AG04450 (cell line): ENCODE data around the gene KLHL29. TPM values are rescaled to one million over a fixed set of nuclear protein-coding genes. Genes with fewer than 3 reads are reported as not detected.

Experiments used
- CTCF ChIA-PET: fragments of 300-600, 350-600 bp; formaldehyde crosslinking; extraction: SDS; loops from one replicate; lab custom pipeline; 2022; ENCODE audit warnings: antibody characterized with exemption, inconsistent platforms; lab: Charles Lee
- POLR2A ChIA-PET: fragments of 350-600 bp; formaldehyde crosslinking; extraction: SDS; loops from one replicate; lab custom pipeline; 2021; ENCODE audit warnings: antibody characterized with exemption, inconsistent platforms; lab: Yijun Ruan, JAX
- DNase-seq: peaks from one replicate; pipeline ENCODE4 v3.0.0-alpha.2; 2011; ENCODE audit warnings: low read depth, low spot score
- H3K27ac ChIP-seq: one replicate; pipeline ENCODE4 v1.5.1; 2012; ENCODE audit warnings: low read depth, low read length, control low read depth
- H3K27me3 ChIP-seq: one replicate; pipeline ENCODE4 v1.6.0; 2012; ENCODE audit warnings: low read length; ENCODE audit not compliant: control insufficient read depth, insufficient read depth
- H3K4me3 ChIP-seq: 2 replicates; pipeline ENCODE4 v1.5.1; 2011; ENCODE audit warnings: mild to moderate bottlenecking, low read depth, low read length, control low read depth
- H3K9me3 ChIP-seq: 2 replicates; pipeline ENCODE4 v1.5.1; 2012; ENCODE audit warnings: low read length; ENCODE audit not compliant: control insufficient read depth, insufficient read depth
- polyA plus RNA-seq: library from polyadenylated mRNA; depleted of rRNA; stranded (reverse); fragments of >200 nt; gene quantifications from 2 replicates; pipeline ENCODE4 v1.2.3, GENCODE V29; 2011
- TF ChIP-seq, protein P1 (sequence below): IDR thresholded peaks from 2 replicates; pipeline ENCODE4 v1.5.1; 2011; ENCODE audit warnings: low read depth, low read length, control low read depth, inconsistent platforms

Gene KLHL29
- polyA plus RNA-seq, 1 experiment, result 3.6 TPM

DNA sequence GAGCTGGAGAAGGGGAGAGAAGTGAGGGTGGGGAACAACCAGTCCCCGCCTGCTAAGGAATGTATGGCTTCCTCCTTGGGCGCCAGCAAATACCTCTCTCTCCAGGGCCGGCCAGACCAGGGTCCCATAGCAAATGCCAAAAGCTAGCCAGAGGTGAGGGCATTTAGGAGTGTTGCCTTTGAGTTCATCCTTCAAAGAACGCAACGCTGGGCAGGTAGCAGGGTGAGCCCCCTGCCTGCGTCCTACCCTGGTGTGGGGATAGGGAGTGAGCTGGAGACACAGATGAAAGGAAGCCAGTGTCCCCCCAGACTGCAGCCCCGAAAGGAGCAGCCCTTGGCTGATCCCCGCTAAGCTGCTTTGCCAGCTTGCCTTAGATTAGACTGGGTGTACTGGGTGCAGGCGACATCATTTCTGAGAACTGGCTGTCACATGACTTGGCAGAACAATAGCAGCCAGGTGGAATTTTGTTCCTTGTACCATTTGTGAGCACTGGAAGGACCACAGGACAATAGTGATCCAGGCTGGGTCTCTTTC is 40.4 kb downstream of the KLHL29 start:
- Histone ChIP-seq H3K27ac (peak overlapping the region; percentile 80), H3K9me3 (peaks cover 4% of the 10 kb centered on the region; the same call in 1 of the 2 replicates), H3K27me3 (no peaks in the 10 kb centered on the region), H3K4me3 (no peak overlapping the region)
- DNase-seq, result no peak
- ChIA-PET POLR2A (no interaction called here), CTCF (no interaction called here)
- TF ChIP-seq, protein P1, sequence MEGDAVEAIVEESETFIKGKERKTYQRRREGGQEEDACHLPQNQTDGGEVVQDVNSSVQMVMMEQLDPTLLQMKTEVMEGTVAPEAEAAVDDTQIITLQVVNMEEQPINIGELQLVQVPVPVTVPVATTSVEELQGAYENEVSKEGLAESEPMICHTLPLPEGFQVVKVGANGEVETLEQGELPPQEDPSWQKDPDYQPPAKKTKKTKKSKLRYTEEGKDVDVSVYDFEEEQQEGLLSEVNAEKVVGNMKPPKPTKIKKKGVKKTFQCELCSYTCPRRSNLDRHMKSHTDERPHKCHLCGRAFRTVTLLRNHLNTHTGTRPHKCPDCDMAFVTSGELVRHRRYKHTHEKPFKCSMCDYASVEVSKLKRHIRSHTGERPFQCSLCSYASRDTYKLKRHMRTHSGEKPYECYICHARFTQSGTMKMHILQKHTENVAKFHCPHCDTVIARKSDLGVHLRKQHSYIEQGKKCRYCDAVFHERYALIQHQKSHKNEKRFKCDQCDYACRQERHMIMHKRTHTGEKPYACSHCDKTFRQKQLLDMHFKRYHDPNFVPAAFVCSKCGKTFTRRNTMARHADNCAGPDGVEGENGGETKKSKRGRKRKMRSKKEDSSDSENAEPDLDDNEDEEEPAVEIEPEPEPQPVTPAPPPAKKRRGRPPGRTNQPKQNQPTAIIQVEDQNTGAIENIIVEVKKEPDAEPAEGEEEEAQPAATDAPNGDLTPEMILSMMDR, result no peak

DNA sequence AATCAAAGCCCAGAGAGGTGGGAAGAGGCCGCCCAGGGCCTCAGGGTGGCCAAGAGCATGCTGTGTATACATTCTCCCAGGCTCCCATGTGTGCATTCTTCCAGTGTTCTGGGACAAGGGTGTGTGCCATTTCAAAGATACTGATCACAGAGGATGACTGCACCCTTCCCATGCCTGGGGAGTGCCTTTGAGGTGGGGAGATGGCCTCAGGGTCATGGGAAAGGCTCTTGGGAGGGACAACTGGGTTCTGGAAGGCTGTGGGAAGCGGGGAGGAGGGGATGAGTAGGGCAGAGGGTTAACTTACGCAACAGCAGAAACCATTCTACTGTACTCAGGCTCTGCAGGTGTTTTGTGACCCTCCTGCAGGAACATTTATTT is 40.9 kb downstream of the KLHL29 start:
- TF ChIP-seq, protein P1, result no peak
- Histone ChIP-seq H3K9me3 (peaks cover 4% of the 10 kb centered on the region; the same call in 1 of the 2 replicates), H3K4me3 (no peak overlapping the region), H3K27ac (peak overlapping the region; percentile 80), H3K27me3 (no peaks in the 10 kb centered on the region)
- no peak for DNase-seq
- ChIA-PET POLR2A (no interaction called here), CTCF (no interaction called here)

DNA sequence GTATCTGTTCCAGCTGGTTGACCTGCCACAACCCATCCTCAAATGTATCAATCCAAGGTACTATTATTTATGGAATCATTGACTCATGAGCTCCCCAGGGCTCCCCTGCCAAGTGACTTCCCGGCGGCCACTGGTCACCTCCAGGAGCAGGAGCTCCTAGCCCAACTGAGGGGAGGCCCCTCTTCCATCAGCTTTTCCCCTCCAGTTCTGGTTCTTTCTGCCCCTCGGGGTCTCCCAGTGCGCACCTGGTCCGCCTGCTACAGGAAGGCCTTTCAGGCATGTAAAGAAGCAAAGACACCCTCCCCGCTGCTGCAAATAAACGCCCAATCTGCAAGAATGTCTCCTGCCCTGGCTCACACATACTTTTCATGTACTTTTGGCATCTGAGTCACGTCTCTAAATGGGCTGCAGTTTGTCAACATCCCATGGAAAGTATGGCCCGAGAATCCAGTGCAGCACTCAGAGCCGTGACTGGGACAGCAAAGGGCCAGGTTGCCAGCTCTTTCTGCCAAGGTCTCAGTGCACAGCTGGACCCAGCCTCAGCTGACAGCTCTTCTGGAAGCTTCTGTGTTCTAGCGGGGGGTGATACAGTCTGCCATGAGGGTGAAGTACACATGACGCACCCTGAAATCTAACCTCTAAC is 41.4 kb downstream of the KLHL29 start:
- TF ChIP-seq, protein P1, result no peak
- Histone ChIP-seq H3K27ac (peak overlapping the region; percentile 80), H3K27me3 (no peaks in the 10 kb centered on the region), H3K9me3 (peaks cover 4% of the 10 kb centered on the region; the same call in 1 of the 2 replicates), H3K4me3 (no peak overlapping the region)
- ChIA-PET POLR2A (interaction anchor here (0.9 kb wide), 1 partner anchor 8 kb away, joined by 4 read pairs; no protein-coding TSS in a partner anchor), CTCF (interaction anchor here (0.9 kb wide), 1 partner anchor 22 kb away, joined by 3 read pairs; no protein-coding TSS in a partner anchor)
- DNase-seq, result no peak

DNA sequence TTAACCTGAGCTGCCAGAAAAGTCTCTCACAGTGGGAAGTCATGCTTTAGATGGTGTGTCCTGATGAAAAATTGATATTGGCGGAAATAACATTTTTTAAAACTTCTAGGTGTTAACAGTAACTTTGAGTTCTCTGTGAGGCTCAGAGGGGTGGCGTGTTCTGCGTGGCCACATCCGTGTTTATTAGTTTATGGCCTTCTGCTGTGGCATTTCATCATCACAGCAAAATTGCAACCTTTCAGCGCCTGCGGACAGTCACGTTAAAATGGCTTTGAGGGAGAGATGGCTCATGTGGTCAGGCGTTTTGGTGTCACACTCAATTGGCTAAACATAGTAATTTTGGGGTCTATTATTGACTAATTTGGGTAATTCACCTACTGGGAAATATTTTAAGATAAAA is 42.4 kb downstream of the KLHL29 start:
- Histone ChIP-seq H3K4me3 (no peak overlapping the region), H3K27ac (no peak overlapping the region), H3K9me3 (peaks cover 4% of the 10 kb centered on the region; the same call in 1 of the 2 replicates), H3K27me3 (no peaks in the 10 kb centered on the region)
- POLR2A ChIA-PET, result no interaction called here
- DNase-seq, result no peak
- TF ChIP-seq, protein P1, result no peak
- CTCF ChIA-PET, result no interaction called here

DNA sequence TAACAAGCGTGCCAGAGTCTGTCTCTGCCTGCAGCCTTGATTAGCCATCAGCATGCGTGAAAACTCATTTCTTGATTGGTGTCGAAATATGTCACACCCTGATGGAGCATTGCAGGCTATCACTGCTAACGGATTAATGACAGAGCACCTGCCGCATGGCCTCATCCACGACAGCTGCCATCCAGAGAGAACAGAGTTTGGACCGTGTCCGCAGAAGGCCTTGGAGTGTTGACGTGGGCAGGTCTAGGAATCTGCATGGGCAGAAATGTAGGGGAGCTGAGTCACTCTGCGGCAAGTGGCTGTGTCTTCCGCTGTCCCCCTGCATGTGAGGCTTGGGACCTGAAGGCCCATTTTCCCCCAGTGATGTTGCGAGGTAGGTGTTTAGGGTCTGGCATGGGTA is 43.0 kb downstream of the KLHL29 start:
- CTCF ChIA-PET, result no interaction called here
- Histone ChIP-seq H3K4me3 (no peak overlapping the region), H3K27me3 (no peaks in the 10 kb centered on the region), H3K27ac (peak overlapping the region; percentile 11), H3K9me3 (peaks cover 3% of the 10 kb centered on the region; the same call in 1 of the 2 replicates)
- no peak for DNase-seq
- POLR2A ChIA-PET, result no interaction called here
- TF ChIP-seq, protein P1, result no peak
